ENCODE results near the gene ADGRA1. TPM values are rescaled to one million over a fixed set of nuclear protein-coding genes. Genes with fewer than 3 reads are reported as not detected.

ADGRA1 gene
- total and polyA plus RNA-seq, 7 experiments from 2014 or later = not detected

- ATAC-seq (no peak), DNase-seq (no peak)
- H3K36me3 ChIP-seq (ENCODE audit: control insufficient read depth in 2 of 3, insufficient read depth in 3 of 3, low read length in 3 of 3) = no peaks in the 10 kb centered on the region
- Mint-ChIP-seq H3K4me3 (no peak overlapping the region), H3K27ac (no peak overlapping the region), H3K9me3 (peaks cover 5 to 23% (median 13%) of the 10 kb centered on the region in 11 donors), H3K27me3 (peaks cover 3 to 13% (median 6%) of the 10 kb centered on the region in 5 donors), H3K36me3 (peaks cover 0 to 3% (median 0%) of the 10 kb centered on the region in 5 donors), H3K4me1 (peaks cover 0 to 10% (median 4%) of the 10 kb centered on the region in 7 donors)
- no peak overlapping the region for H3K27ac ChIP-seq (ENCODE audit: low read depth, low read length)
- POLR2A ChIA-PET = no interaction called here
- no peak overlapping the region for H3K4me3 ChIP-seq (ENCODE audit: low read length)
- no peaks in the 10 kb centered on the region for H3K4me1 ChIP-seq (ENCODE audit: control insufficient read depth in 2 of 2, insufficient read depth in 2 of 2, low read length in 2 of 2)
- intact Hi-C loops (cut with micrococcal nuclease) = no loop called here
- CTCF ChIA-PET = no interaction called here
- H3K27me3 ChIP-seq (ENCODE audit: control insufficient read depth in 2 of 2, insufficient read depth in 2 of 2, low read length in 2 of 2) = no peaks in the 10 kb centered on the region
- peaks cover 0 to 14% (median 9%) of the 10 kb centered on the region in 3 experiments for H3K9me3 ChIP-seq (ENCODE audit: control insufficient read depth in 2 of 3, low read length in 3 of 3)
These were observed 16.6 kb downstream of the ADGRA1 start for GRCh38 chr10:133104068-133104962.

- ATAC-seq (no peak), DNase-seq (no peak)
- H3K4me3 ChIP-seq (ENCODE audit: low read length) = no peak overlapping the region
- H3K4me3 Mint-ChIP-seq = no peak overlapping the region
- H3K9me3 ChIP-seq (ENCODE audit: control insufficient read depth in 2 of 3, low read length in 3 of 3) = peaks cover 0 to 14% (median 9%) of the 10 kb centered on the region in 3 experiments
- H3K36me3 ChIP-seq (ENCODE audit: control insufficient read depth in 2 of 3, insufficient read depth in 3 of 3, low read length in 3 of 3) = no peaks in the 10 kb centered on the region
- peaks cover 5 to 27% (median 15%) of the 10 kb centered on the region in 11 donors for H3K9me3 Mint-ChIP-seq
- H3K4me1 Mint-ChIP-seq = peaks cover 0 to 10% (median 4%) of the 10 kb centered on the region in 7 donors
- ChIA-PET POLR2A (no interaction called here), CTCF (no interaction called here)
- H3K27ac Mint-ChIP-seq = no peak overlapping the region
- intact Hi-C loops (cut with micrococcal nuclease) = no loop called here
- peaks cover 0 to 3% (median 0%) of the 10 kb centered on the region in 5 donors for H3K36me3 Mint-ChIP-seq
- H3K27ac ChIP-seq (ENCODE audit: low read depth, low read length) = no peak overlapping the region
- H3K27me3 ChIP-seq (ENCODE audit: control insufficient read depth in 2 of 2, insufficient read depth in 2 of 2, low read length in 2 of 2) = no peaks in the 10 kb centered on the region
- H3K27me3 Mint-ChIP-seq = peaks cover 3 to 17% (median 6%) of the 10 kb centered on the region in 5 donors
- H3K4me1 ChIP-seq (ENCODE audit: control insufficient read depth in 2 of 2, insufficient read depth in 2 of 2, low read length in 2 of 2) = no peaks in the 10 kb centered on the region
These were observed 17.4 kb downstream of the ADGRA1 start for GRCh38 chr10:133104963-133105640.

- H3K4me3 Mint-ChIP-seq = no peak overlapping the region
These were observed 18.1 kb downstream of the ADGRA1 start for GRCh38 chr10:133105686-133106390.

GRCh38 chr10:133106516-133106915 lies 18.8 kb downstream of the ADGRA1 start:
- peaks cover 0 to 14% (median 9%) of the 10 kb centered on the region in 3 experiments for H3K9me3 ChIP-seq (ENCODE audit: control insufficient read depth in 2 of 3, low read length in 3 of 3)
- H3K4me1 Mint-ChIP-seq = peaks cover 0 to 5% (median 4%) of the 10 kb centered on the region in 7 donors
- H3K27ac ChIP-seq (ENCODE audit: low read depth, low read length) = no peak overlapping the region
- H3K9me3 Mint-ChIP-seq = peaks cover 5 to 34% (median 15%) of the 10 kb centered on the region in 11 donors
- ATAC-seq = no peak
- H3K27me3 Mint-ChIP-seq = peaks cover 3 to 14% (median 6%) of the 10 kb centered on the region in 5 donors
- no peak for DNase-seq
- H3K4me3 Mint-ChIP-seq = no peak overlapping the region
- intact Hi-C loops (cut with micrococcal nuclease) = no loop called here
- no peak overlapping the region for H3K4me3 ChIP-seq (ENCODE audit: low read length)
- peaks cover 0 to 3% (median 0%) of the 10 kb centered on the region in 5 donors for H3K36me3 Mint-ChIP-seq
- no peak overlapping the region for H3K27ac Mint-ChIP-seq
- H3K4me1 ChIP-seq (ENCODE audit: control insufficient read depth in 2 of 2, insufficient read depth in 2 of 2, low read length in 2 of 2) = no peaks in the 10 kb centered on the region
- H3K36me3 ChIP-seq (ENCODE audit: control insufficient read depth in 2 of 3, insufficient read depth in 3 of 3, low read length in 3 of 3) = no peaks in the 10 kb centered on the region
- ChIA-PET CTCF (no interaction called here), POLR2A (no interaction called here)
- no peaks in the 10 kb centered on the region for H3K27me3 ChIP-seq (ENCODE audit: control insufficient read depth in 2 of 2, insufficient read depth in 2 of 2, low read length in 2 of 2)

More at GRCh38 chr10:133105686-133106390, 18.1 kb downstream of the ADGRA1 start:
- no peak overlapping the region for H3K27ac ChIP-seq (ENCODE audit: low read depth, low read length)
- H3K36me3 Mint-ChIP-seq = peaks cover 0 to 3% (median 0%) of the 10 kb centered on the region in 5 donors
- H3K9me3 Mint-ChIP-seq = peaks cover 5 to 34% (median 15%) of the 10 kb centered on the region in 11 donors
- intact Hi-C loops (cut with micrococcal nuclease) = no loop called here
- ATAC-seq = no peak
- H3K4me3 ChIP-seq (ENCODE audit: low read length) = no peak overlapping the region
- ChIA-PET CTCF (no interaction called here), POLR2A (no interaction called here)
- peaks cover 0 to 9% (median 4%) of the 10 kb centered on the region in 7 donors for H3K4me1 Mint-ChIP-seq
- DNase-seq = no peak
- no peaks in the 10 kb centered on the region for H3K36me3 ChIP-seq (ENCODE audit: control insufficient read depth in 2 of 3, insufficient read depth in 3 of 3, low read length in 3 of 3)
- peaks cover 0 to 14% (median 9%) of the 10 kb centered on the region in 3 experiments for H3K9me3 ChIP-seq (ENCODE audit: control insufficient read depth in 2 of 3, low read length in 3 of 3)
- no peaks in the 10 kb centered on the region for H3K27me3 ChIP-seq (ENCODE audit: control insufficient read depth in 2 of 2, insufficient read depth in 2 of 2, low read length in 2 of 2)
- no peak overlapping the region for H3K27ac Mint-ChIP-seq
- H3K4me1 ChIP-seq (ENCODE audit: control insufficient read depth in 2 of 2, insufficient read depth in 2 of 2, low read length in 2 of 2) = no peaks in the 10 kb centered on the region
- peaks cover 3 to 17% (median 6%) of the 10 kb centered on the region in 5 donors for H3K27me3 Mint-ChIP-seq

GRCh38 chr10:133107442-133107841 lies 19.7 kb downstream of the ADGRA1 start:
- no peaks in the 10 kb centered on the region for H3K36me3 ChIP-seq (ENCODE audit: control insufficient read depth in 2 of 3, insufficient read depth in 3 of 3, low read length in 3 of 3)
- H3K9me3 ChIP-seq (ENCODE audit: control insufficient read depth in 2 of 3, low read length in 3 of 3) = peaks cover 0 to 14% (median 9%) of the 10 kb centered on the region in 3 experiments
- intact Hi-C loops (cut with micrococcal nuclease) = no loop called here
- ATAC-seq (no peak), DNase-seq (no peak)
- CTCF ChIA-PET = no interaction called here
- Mint-ChIP-seq H3K27ac (no peak overlapping the region), H3K36me3 (peaks cover 0 to 3% (median 0%) of the 10 kb centered on the region in 5 donors), H3K4me3 (no peak overlapping the region), H3K4me1 (peaks cover 0 to 2% (median 0%) of the 10 kb centered on the region in 7 donors), H3K27me3 (peaks cover 0 to 9% (median 0%) of the 10 kb centered on the region in 5 donors), H3K9me3 (peaks cover 5 to 34% (median 15%) of the 10 kb centered on the region in 11 donors)
- no peak overlapping the region for H3K4me3 ChIP-seq (ENCODE audit: low read length)
- H3K4me1 ChIP-seq (ENCODE audit: control insufficient read depth in 2 of 2, insufficient read depth in 2 of 2, low read length in 2 of 2) = no peaks in the 10 kb centered on the region
- H3K27ac ChIP-seq (ENCODE audit: low read depth, low read length) = no peak overlapping the region
- POLR2A ChIA-PET = no interaction called here
- no peaks in the 10 kb centered on the region for H3K27me3 ChIP-seq (ENCODE audit: control insufficient read depth in 2 of 2, insufficient read depth in 2 of 2, low read length in 2 of 2)

GRCh38 chr10:133109711-133110110 lies 22.0 kb downstream of the ADGRA1 start:
- Mint-ChIP-seq H3K36me3 (peaks cover 0 to 3% (median 0%) of the 10 kb centered on the region in 5 donors), H3K9me3 (peaks cover 5 to 34% (median 15%) of the 10 kb centered on the region in 11 donors), H3K27ac (no peak overlapping the region), H3K4me3 (no peak overlapping the region), H3K27me3 (peaks cover 0 to 9% (median 0%) of the 10 kb centered on the region in 5 donors), H3K4me1 (peaks cover 0 to 2% (median 0%) of the 10 kb centered on the region in 7 donors)
- Histone ChIP-seq H3K4me1 (ENCODE audit: control insufficient read depth in 2 of 2, insufficient read depth in 2 of 2, low read length in 2 of 2) (no peaks in the 10 kb centered on the region), H3K27me3 (ENCODE audit: control insufficient read depth in 2 of 2, insufficient read depth in 2 of 2, low read length in 2 of 2) (no peaks in the 10 kb centered on the region), H3K4me3 (ENCODE audit: low read length) (no peak overlapping the region), H3K27ac (ENCODE audit: low read depth, low read length) (no peak overlapping the region), H3K9me3 (ENCODE audit: control insufficient read depth in 2 of 3, low read length in 3 of 3) (peaks cover 0 to 14% (median 9%) of the 10 kb centered on the region in 3 experiments), H3K36me3 (ENCODE audit: control insufficient read depth in 2 of 3, insufficient read depth in 3 of 3, low read length in 3 of 3) (no peaks in the 10 kb centered on the region)
- intact Hi-C loops (cut with micrococcal nuclease) = no loop called here
- POLR2A ChIA-PET = no interaction called here
- DNase-seq (no peak), ATAC-seq (no peak)
- CTCF ChIA-PET = no interaction called here

Data from naive thymus-derived CD4-positive, alpha-beta T cell (primary cell).